Panc1 (cell line): Measurements from ENCODE around the gene NGF.

Source experiments
- POLR2AphosphoS5 ChIP-seq: IDR thresholded peaks from 2 replicates; pipeline ENCODE4 v1.6.1; 2012; ENCODE audit warnings: mild to moderate bottlenecking, low read depth, low read length, moderate library complexity
- TCF7L2 ChIP-seq: IDR thresholded peaks from 2 replicates; pipeline ENCODE4 v1.6.1; 2011; ENCODE audit warnings: mild to moderate bottlenecking, low read depth, low read length, inconsistent platforms
- TF ChIP-seq, protein P1 (sequence below): fragments of 450-650 bp; IDR thresholded peaks from 2 replicates; pipeline ENCODE4 v1.5.1; 2017; ENCODE audit warnings: mild to moderate bottlenecking

DNA sequence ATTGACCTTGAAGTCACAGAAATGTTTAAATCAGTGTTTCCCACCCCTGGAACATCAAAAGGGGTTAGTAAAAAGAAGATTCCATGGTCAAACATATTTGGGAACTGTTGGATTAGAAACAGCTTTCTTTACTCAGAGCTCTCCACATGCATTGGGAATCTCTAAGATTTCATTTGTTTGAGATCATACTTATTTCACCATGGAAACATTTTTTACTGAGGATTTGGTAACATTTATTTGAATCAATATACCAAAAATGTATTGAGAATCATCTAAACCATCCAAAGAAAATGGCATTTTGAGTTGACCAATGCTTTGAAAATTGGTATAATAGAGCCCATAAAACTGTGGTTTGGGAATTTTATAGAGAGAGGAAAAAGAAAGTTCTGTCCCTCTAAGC lies 25.3 kb downstream of the NGF start:
- TF ChIP-seq, protein P1, sequence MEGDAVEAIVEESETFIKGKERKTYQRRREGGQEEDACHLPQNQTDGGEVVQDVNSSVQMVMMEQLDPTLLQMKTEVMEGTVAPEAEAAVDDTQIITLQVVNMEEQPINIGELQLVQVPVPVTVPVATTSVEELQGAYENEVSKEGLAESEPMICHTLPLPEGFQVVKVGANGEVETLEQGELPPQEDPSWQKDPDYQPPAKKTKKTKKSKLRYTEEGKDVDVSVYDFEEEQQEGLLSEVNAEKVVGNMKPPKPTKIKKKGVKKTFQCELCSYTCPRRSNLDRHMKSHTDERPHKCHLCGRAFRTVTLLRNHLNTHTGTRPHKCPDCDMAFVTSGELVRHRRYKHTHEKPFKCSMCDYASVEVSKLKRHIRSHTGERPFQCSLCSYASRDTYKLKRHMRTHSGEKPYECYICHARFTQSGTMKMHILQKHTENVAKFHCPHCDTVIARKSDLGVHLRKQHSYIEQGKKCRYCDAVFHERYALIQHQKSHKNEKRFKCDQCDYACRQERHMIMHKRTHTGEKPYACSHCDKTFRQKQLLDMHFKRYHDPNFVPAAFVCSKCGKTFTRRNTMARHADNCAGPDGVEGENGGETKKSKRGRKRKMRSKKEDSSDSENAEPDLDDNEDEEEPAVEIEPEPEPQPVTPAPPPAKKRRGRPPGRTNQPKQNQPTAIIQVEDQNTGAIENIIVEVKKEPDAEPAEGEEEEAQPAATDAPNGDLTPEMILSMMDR: no peak
- TF ChIP-seq POLR2AphosphoS5 (no peak), TCF7L2 (no peak)
